NCI-H748 (cell line): Measurements from ENCODE around the gene UGT1A10.
"Not testable (repeated sequence)": the region's sequence is repeated elsewhere in the genome, so short reads cannot be mapped to it uniquely, and the experiment has no call there.

ENCODE experiments used
- DNase-seq: peaks from one replicate; lab custom pipeline; 2025; ENCODE audit not compliant: unreplicated experiment; lab: John Stamatoyannopoulos, UW

Gene UGT1A10

GRCh38 chr2:233736868-233737653, 100.8 kb downstream of the UGT1A10 start:
- peak; percentile 41 for DNase-seq

- no peak for DNase-seq
Measured at GRCh38 chr2:233740870-233741269, 104.6 kb downstream of the UGT1A10 start.

- no peak for DNase-seq
Measured at GRCh38 chr2:233743464-233744259, 107.4 kb downstream of the UGT1A10 start.

- no peak for DNase-seq
Measured at GRCh38 chr2:233745073-233745755, 109.0 kb downstream of the UGT1A10 start.

- DNase-seq = not testable (repeated sequence)
Measured at GRCh38 chr2:233745838-233746237, 109.6 kb downstream of the UGT1A10 start.

- DNase-seq = no peak
Measured at GRCh38 chr2:233746475-233747282, 110.4 kb downstream of the UGT1A10 start.

GRCh38 chr2:233747283-233747544, 111.0 kb downstream of the UGT1A10 start:
- DNase-seq = no peak

GRCh38 chr2:233750689-233751088, 114.4 kb downstream of the UGT1A10 start:
- DNase-seq = not testable (repeated sequence)

- DNase-seq = not testable (repeated sequence)
Measured at GRCh38 chr2:233751212-233752009, 115.2 kb downstream of the UGT1A10 start.

GRCh38 chr2:233754872-233755611, 118.8 kb downstream of the UGT1A10 start:
- DNase-seq = no peak

GRCh38 chr2:233756429-233757081, 120.3 kb downstream of the UGT1A10 start:
- DNase-seq = no peak

- DNase-seq = no peak
Measured at GRCh38 chr2:233758141-233758540, 121.9 kb downstream of the UGT1A10 start.

- no peak for DNase-seq
Measured at GRCh38 chr2:233758849-233759248, 122.6 kb downstream of the UGT1A10 start.

- DNase-seq = no peak
Measured at GRCh38 chr2:233760043-233760442, 123.8 kb downstream of the UGT1A10 start, which contains the start of gene UGT1A1. Gene UGT1A1, plus strand, starts transcription at chr2:233760270. Its CDS starts 18 bp downstream, at chr2:233760288.

GRCh38 chr2:233761040-233761769, 125.0 kb downstream of the UGT1A10 start:
- no peak for DNase-seq

GRCh38 chr2:233764264-233764663, 128.0 kb downstream of the UGT1A10 start:
- no peak for DNase-seq

- DNase-seq = no peak
Measured at GRCh38 chr2:233764761-233765160, 128.5 kb downstream of the UGT1A10 start.

GRCh38 chr2:233766416-233766815, 130.2 kb downstream of the UGT1A10 start:
- peak; percentile 19 for DNase-seq
